Left ventricle myocardium inferior (tissue), 1 donor: ENCODE results near the gene RAB43. TPM values are rescaled to one million over a fixed set of nuclear protein-coding genes. Genes with fewer than 3 reads are reported as not detected.
"Not testable (repeated sequence)": the region's sequence is repeated elsewhere in the genome, so short reads cannot be mapped to it uniquely, and the experiment has no call there.

ENCODE experiments used
- DNase-seq: peaks from one replicate; pipeline ENCODE4 v3.0.0-alpha.2; 2020
- H3K27ac ChIP-seq: fragments of 200-600 bp; replicated peaks from 2 replicates; pipeline ENCODE4 v1.8.0; 2021
- H3K27me3 ChIP-seq: fragments of 200-600 bp; 2 replicates; pipeline ENCODE4 v1.8.0; 2021; ENCODE audit warnings: low read depth
- H3K36me3 ChIP-seq: fragments of 200-600 bp; 2 replicates; pipeline ENCODE4 v1.8.0; 2021
- H3K4me1 ChIP-seq: fragments of 200-600 bp; 2 replicates; pipeline ENCODE4 v1.8.0; 2021
- H3K4me3 ChIP-seq: fragments of 200-600 bp; 2 replicates; pipeline ENCODE4 v1.8.0; 2021; ENCODE audit warnings: mild to moderate bottlenecking, moderate library complexity
- H3K9me3 ChIP-seq: fragments of 200-600 bp; replicated peaks from 2 replicates; pipeline ENCODE4 v1.8.0; 2021
- intact Hi-C: fragments of 100-400 bp; cut with micrococcal nuclease; formaldehyde crosslinking; loops from one replicate; pipeline ENCODE4 v1.11.0; 2022
- long read RNA-seq: library from polyadenylated mRNA; unstranded; transcript quantifications from one replicate; pipeline ENCODE4 v2.0.0, GENCODE V29; 2021
- total RNA-seq: library from RNA; stranded (reverse); fragmentation: NEBNext Ultra II Directional; extraction: Animal tissue kit (Norgen Biotek cat#: 25700); gene quantifications from one replicate; pipeline ENCODE4 v1.2.1, GENCODE V29; 2021
- TF ChIP-seq, protein P1 (sequence below): fragments of 200-600 bp; IDR thresholded peaks from 2 replicates; pipeline ENCODE4 v1.8.0; 2021; ENCODE audit warnings: antibody characterized with exemption, mild to moderate bottlenecking, borderline replicate concordance
- donor health status: DM: no; HTN: yes; CAD: no; lungs with severe emphysema.

The RAB43 gene
- total RNA-seq, result 3.3 TPM
- long read RNA-seq, full-length matches to known transcripts, result 3 of 3 reads
- long read RNA-seq, partial matches to known transcripts, result 0 of 3 reads
- long read RNA-seq, other reads (novel, unspliced or antisense), result 0 of 3 reads

- Histone ChIP-seq H3K27ac (peak within 1 kb of the TSS; percentile 95), H3K27me3 (no peaks in the 10 kb centered on the region), H3K4me1 (peaks cover 34% of the 10 kb centered on the region), H3K9me3 (no peaks in the 10 kb centered on the region), H3K4me3 (peak within 1 kb of the TSS; percentile 96), H3K36me3 (peaks cover 7% of the 10 kb centered on the region)
- intact Hi-C loops, result no loop called here
- TF ChIP-seq, protein P1, sequence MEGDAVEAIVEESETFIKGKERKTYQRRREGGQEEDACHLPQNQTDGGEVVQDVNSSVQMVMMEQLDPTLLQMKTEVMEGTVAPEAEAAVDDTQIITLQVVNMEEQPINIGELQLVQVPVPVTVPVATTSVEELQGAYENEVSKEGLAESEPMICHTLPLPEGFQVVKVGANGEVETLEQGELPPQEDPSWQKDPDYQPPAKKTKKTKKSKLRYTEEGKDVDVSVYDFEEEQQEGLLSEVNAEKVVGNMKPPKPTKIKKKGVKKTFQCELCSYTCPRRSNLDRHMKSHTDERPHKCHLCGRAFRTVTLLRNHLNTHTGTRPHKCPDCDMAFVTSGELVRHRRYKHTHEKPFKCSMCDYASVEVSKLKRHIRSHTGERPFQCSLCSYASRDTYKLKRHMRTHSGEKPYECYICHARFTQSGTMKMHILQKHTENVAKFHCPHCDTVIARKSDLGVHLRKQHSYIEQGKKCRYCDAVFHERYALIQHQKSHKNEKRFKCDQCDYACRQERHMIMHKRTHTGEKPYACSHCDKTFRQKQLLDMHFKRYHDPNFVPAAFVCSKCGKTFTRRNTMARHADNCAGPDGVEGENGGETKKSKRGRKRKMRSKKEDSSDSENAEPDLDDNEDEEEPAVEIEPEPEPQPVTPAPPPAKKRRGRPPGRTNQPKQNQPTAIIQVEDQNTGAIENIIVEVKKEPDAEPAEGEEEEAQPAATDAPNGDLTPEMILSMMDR, result no peak
- DNase-seq, result peak; percentile 90
These were observed at the start of gene RAB43 for GRCh38 chr3:129121792-129122411. RAB43 (minus strand) TSS chr3:129121804; CDS start chr3:129121489, 315 bp downstream.

- H3K27me3 ChIP-seq, result no peaks in the 10 kb centered on the region
- no peak overlapping the region for H3K27ac ChIP-seq
- TF ChIP-seq, protein P1, result no peak
- peaks cover 63% of the 10 kb centered on the region for H3K36me3 ChIP-seq
- H3K4me3 ChIP-seq, result no peak overlapping the region
- DNase-seq, result no peak
- H3K4me1 ChIP-seq, result peaks cover 26% of the 10 kb centered on the region
- H3K9me3 ChIP-seq, result no peaks in the 10 kb centered on the region
- intact Hi-C loops, result no loop called here
These were observed 45.2 kb upstream of the RAB43 start for GRCh38 chr3:129166579-129167332.

- H3K4me3 ChIP-seq, intact Hi-C loops, H3K27me3 ChIP-seq: not testable (repeated sequence)
These were observed 44.0 kb upstream of the RAB43 start for GRCh38 chr3:129165594-129165993.

GRCh38 chr3:129164500-129164899 is 42.9 kb upstream of the RAB43 start:
- intact Hi-C loops, result no loop called here
- TF ChIP-seq, protein P1, result no peak
- no peak overlapping the region for H3K27ac ChIP-seq
- H3K4me1 ChIP-seq, result peaks cover 26% of the 10 kb centered on the region
- no peaks in the 10 kb centered on the region for H3K9me3 ChIP-seq
- DNase-seq, result no peak
- peaks cover 40% of the 10 kb centered on the region for H3K36me3 ChIP-seq
- H3K27me3 ChIP-seq, result no peaks in the 10 kb centered on the region
- H3K4me3 ChIP-seq, result no peak overlapping the region

More at GRCh38 chr3:129165594-129165993, 44.0 kb upstream of the RAB43 start:
- not testable (repeated sequence) for H3K27ac ChIP-seq, H3K9me3 ChIP-seq, DNase-seq
- H3K4me1 ChIP-seq, result peaks cover 22% of the 10 kb centered on the region
- peaks cover 51% of the 10 kb centered on the region for H3K36me3 ChIP-seq

DNA sequence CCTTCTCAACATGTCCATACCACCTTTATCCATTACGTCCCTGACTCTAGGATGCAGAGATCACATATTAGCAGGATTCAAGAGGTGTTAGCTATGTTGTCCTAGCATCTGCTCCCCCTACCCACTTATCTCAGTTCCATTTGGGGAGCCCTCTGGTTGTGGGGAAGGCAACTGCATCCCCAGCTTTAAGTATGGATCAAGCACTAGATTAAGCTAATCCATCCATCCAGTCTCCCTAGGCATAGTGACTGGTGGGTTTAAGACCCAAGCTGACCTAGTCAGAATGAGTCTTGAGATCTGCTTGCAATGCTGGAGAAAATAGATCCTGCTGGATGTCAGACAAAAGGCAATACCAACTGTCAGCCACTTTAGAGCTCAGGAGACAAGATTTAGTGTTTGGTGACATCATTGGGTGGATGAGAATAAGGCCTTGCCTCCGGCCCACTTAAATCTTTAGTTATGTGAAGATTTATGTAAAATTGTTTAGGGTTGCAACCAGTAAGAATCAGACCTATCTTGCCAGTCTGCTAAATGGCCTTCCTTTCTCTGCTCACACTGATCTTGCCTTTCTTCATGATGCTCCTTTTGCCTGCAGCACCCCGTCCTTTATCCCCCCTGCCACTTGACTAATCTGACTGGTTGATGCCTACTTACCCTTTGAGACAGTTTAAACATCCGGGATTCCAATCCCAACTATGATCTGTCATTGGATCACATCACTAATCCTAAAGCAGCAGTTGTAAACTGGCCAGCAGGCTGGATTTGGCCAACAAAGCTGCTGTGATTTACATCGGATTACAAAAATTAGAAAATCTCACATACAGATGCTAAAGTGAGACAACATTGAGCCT is 41.4 kb upstream of the RAB43 start:
- no peak overlapping the region for H3K4me3 ChIP-seq
- no peak for DNase-seq
- no peaks in the 10 kb centered on the region for H3K27me3 ChIP-seq
- peak overlapping the region; percentile 98 for H3K27ac ChIP-seq
- H3K9me3 ChIP-seq, result no peaks in the 10 kb centered on the region
- peaks cover 34% of the 10 kb centered on the region for H3K4me1 ChIP-seq
- peaks cover 35% of the 10 kb centered on the region for H3K36me3 ChIP-seq
- TF ChIP-seq, protein P1, result no peak
- intact Hi-C loops, result no loop called here
